NT2/D1 (cell line): ENCODE data around the gene CTIF.

Experiments used
- YY1 ChIP-seq: IDR thresholded peaks from 2 replicates; pipeline ENCODE4 v1.6.1; 2011; ENCODE audit not compliant: insufficient read length, insufficient read depth
- ZNF274 ChIP-seq: IDR thresholded peaks from 2 replicates; pipeline ENCODE4 v1.6.1; 2011; ENCODE audit warnings: mild to moderate bottlenecking, low read depth, low read length

DNA sequence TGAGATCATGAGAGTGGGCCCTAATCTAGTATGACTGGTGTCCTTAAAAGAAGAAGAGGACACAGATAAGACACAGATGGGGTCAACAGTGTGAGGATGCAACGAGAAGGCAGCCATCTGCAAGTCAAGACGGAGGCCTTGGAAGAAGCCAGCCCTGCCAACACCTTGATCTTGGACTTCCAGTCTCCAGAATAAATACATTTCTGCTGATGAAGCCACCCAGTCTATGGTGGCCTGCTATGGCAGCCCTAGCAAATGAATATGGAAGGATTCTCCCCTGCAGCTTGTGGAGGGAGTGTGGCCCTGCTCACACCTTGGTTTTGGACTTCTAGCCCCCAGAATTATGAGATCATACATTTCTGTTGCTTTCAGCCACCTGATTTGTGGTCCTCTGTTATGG, 12.3 kb downstream of the CTIF start:
- TF ChIP-seq ZNF274 (no peak), YY1 (no peak)
